ENCODE measurements around the gene RBM20.

GRCh38 chr10:110691139-110691538 lies 47.0 kb downstream of the RBM20 start:
- TF ChIP-seq CTCF (IDR thresholded peaks at IDR 0.05 in 2 of 3, conservative IDR thresholded peaks at IDR 0.05 in 1 of 3; ENCODE audit: control insufficient read depth in 2 of 3, extremely low read depth in 1 of 3, insufficient read depth in 1 of 3, low read depth in 3 of 3, low read length in 3 of 3) (no peak), EZH2 (IDR thresholded peaks at IDR 0.05; ENCODE audit: borderline replicate concordance, control insufficient read depth, low read depth, low read length) (no peak), HDAC2 (IDR thresholded peaks at IDR 0.05) (no peak), EP300 (IDR thresholded peaks at IDR 0.05; ENCODE audit: borderline replicate concordance in 1 of 2, control insufficient read depth in 1 of 2, low read depth in 2 of 2, low read length in 2 of 2) (no peak), MAX (IDR thresholded peaks at IDR 0.05; ENCODE audit: low read depth, low read length) (no peak), SRF (IDR thresholded peaks at IDR 0.05; ENCODE audit: low read depth in 2 of 2, low read length in 2 of 2) (no peak), NFIC (IDR thresholded peaks at IDR 0.05; ENCODE audit: low read depth, low read length) (no peak), FOS (IDR thresholded peaks at IDR 0.05; ENCODE audit: borderline replicate concordance, extremely low read depth, insufficient read length) (no peak)

Data from GM12878 (cell line).